Endothelial cell of umbilical vein (primary cell): ENCODE data around the gene ITPR2. TPM values are rescaled to one million over a fixed set of nuclear protein-coding genes. Genes with fewer than 3 reads are reported as not detected.

Source experiments
- BruUV-seq: library from RNA; stranded (reverse); fragments of 400-500 nt; replicated peaks from 2 replicates; lab custom pipeline; 2021; lab: Mats Ljungman, UMichigan
- CTCF ChIA-PET: fragments of 300-600, 350-600 bp; sonication (Branson Sonifier 250); formaldehyde crosslinking; loops from one replicate; lab custom pipeline; 2021; ENCODE audit warnings: antibody characterized with exemption, inconsistent platforms; lab: Charles Lee
- POLR2A ChIA-PET: fragments of 300-600, 350-600 bp; sonication (Branson Sonifier 250); formaldehyde crosslinking; loops from one replicate; lab custom pipeline; 2021; ENCODE audit warnings: antibody characterized with exemption, inconsistent platforms; lab: Charles Lee
- DNase-seq: peaks from one replicate; pipeline ENCODE4 v3.0.0-alpha.2; 2011; ENCODE audit warnings: low read depth, low spot score
- FAIRE-seq: peaks from 2 replicates; lab custom pipeline; 2011; peaks lifted over from hg19 to GRCh38; lab: Jason Lieb, UNC
- H2AFZ ChIP-seq: 2 replicates; pipeline ENCODE4 v1.6.0; 2012; ENCODE audit warnings: low read depth, low read length, control low read depth, inconsistent platforms
- H3K27ac ChIP-seq: 2 replicates; pipeline ENCODE4 v1.5.1; 2011; ENCODE audit warnings: low read depth, mild to moderate bottlenecking, control low read depth, low read length, moderate library complexity; ENCODE audit not compliant: insufficient read depth
- H3K27me3 ChIP-seq, 2 experiments: 2 replicates each; pipeline versions ENCODE4 v1.6.0 to v1.6.1; 2011; ENCODE audit warnings: low read length in 2 of 2, mixed read lengths in 1 of 2; ENCODE audit not compliant: control insufficient read depth in 2 of 2, insufficient read depth in 2 of 2
- H3K36me3 ChIP-seq, 2 experiments: 2 replicates in 1 of 2; 3 replicates in 1 of 2; pipeline ENCODE4 v1.5.1; 2011; ENCODE audit warnings: low read length in 2 of 2, mild to moderate bottlenecking in 1 of 2, moderate library complexity in 1 of 2; ENCODE audit not compliant: control insufficient read depth in 2 of 2, insufficient read depth in 2 of 2; ENCODE audit errors: extremely low read depth in 1 of 2
- H3K4me1 ChIP-seq: 3 replicates; pipeline ENCODE4 v1.5.1; 2011; ENCODE audit warnings: mild to moderate bottlenecking, low read length; ENCODE audit not compliant: control insufficient read depth, insufficient read depth; ENCODE audit errors: extremely low read depth
- H3K4me2 ChIP-seq: 2 replicates; pipeline ENCODE4 v1.6.1; 2011; ENCODE audit warnings: low read length, control low read depth, mixed read lengths; ENCODE audit not compliant: insufficient read depth
- H3K4me3 ChIP-seq, 3 experiments: fragments of 200-600 bp in 1 of 3; sonication (generic), shearing (Covaris generic) in 1 of 3; replicated peaks in 1 of 3; 2 replicates each; pipeline ENCODE4 v1.5.1; 2011 to 2016; ENCODE audit warnings: control low read depth in 3 of 3, low read length in 3 of 3, mild to moderate bottlenecking in 2 of 3, inconsistent platforms in 1 of 3, low read depth in 1 of 3, moderate library complexity in 1 of 3; ENCODE audit not compliant: insufficient read depth in 1 of 3
- H3K79me2 ChIP-seq: 2 replicates; pipeline ENCODE4 v1.6.0; 2012; ENCODE audit warnings: low read length, inconsistent platforms; ENCODE audit not compliant: control insufficient read depth, insufficient read depth
- H3K9ac ChIP-seq: replicated peaks from 2 replicates; pipeline ENCODE3; 2011; ENCODE audit warnings: low read length, control low read depth; ENCODE audit not compliant: insufficient read depth; ENCODE audit errors: extremely low read depth
- H3K9me1 ChIP-seq: replicated peaks from 3 replicates; pipeline ENCODE4 v1.6.0; 2011; ENCODE audit warnings: mild to moderate bottlenecking, low read length; ENCODE audit not compliant: control insufficient read depth, insufficient read depth; ENCODE audit errors: extremely low read depth
- H3K9me3 ChIP-seq: replicated peaks from 2 replicates; pipeline ENCODE4 v1.5.1; 2012; ENCODE audit warnings: low read length, inconsistent platforms; ENCODE audit not compliant: control insufficient read depth, insufficient read depth
- H4K20me1 ChIP-seq: replicated peaks from 2 replicates; pipeline ENCODE3; 2011; ENCODE audit warnings: mild to moderate bottlenecking, low read length; ENCODE audit not compliant: control insufficient read depth, insufficient read depth; ENCODE audit errors: extremely low read depth
- EZH2 ChIP-seq: IDR thresholded peaks from 2 replicates; pipeline ENCODE4 v1.6.1; 2012; ENCODE audit warnings: borderline replicate concordance, low read depth, mild to moderate bottlenecking, moderate library complexity, low read length, inconsistent platforms; ENCODE audit not compliant: severe bottlenecking
- FOS ChIP-seq: IDR thresholded peaks from 2 replicates; pipeline ENCODE4 v1.6.1; 2011; ENCODE audit warnings: mild to moderate bottlenecking, low read length, moderate library complexity, borderline replicate concordance; ENCODE audit not compliant: insufficient read depth
- GATA2 ChIP-seq: IDR thresholded peaks from 2 replicates; pipeline ENCODE4 v1.7.0; 2011; ENCODE audit warnings: low read depth, mild to moderate bottlenecking, moderate library complexity, mixed read lengths, low read length; ENCODE audit not compliant: insufficient read length, insufficient read depth
- JUN ChIP-seq: IDR thresholded peaks from 2 replicates; pipeline ENCODE4 v1.6.1; 2011; ENCODE audit warnings: borderline replicate concordance, low read depth; ENCODE audit not compliant: insufficient read length, insufficient read depth
- MYC ChIP-seq: IDR thresholded peaks from one replicate; pipeline ENCODE4 v1.6.1; 2011; ENCODE audit warnings: mild to moderate bottlenecking, low read depth, low read length
- POLR2A ChIP-seq: IDR thresholded peaks from 2 replicates; pipeline ENCODE4 v1.6.1; 2012; ENCODE audit warnings: low read depth, mild to moderate bottlenecking, control low read depth, low read length
- POLR2AphosphoS5 ChIP-seq: IDR thresholded peaks from 2 replicates; pipeline ENCODE4 v1.6.1; 2012; ENCODE audit warnings: low read depth, mild to moderate bottlenecking, control low read depth, low read length, moderate library complexity; ENCODE audit not compliant: insufficient read depth
- dilution Hi-C: fragments of 300-500 bp; cut with MboI; formaldehyde crosslinking; loops from one replicate; pipeline ENCODE4 v1.15.0; 2019; ENCODE audit warnings: low sequenced_read_pairs; ENCODE audit not compliant: extremely low pct_ligation_motif_present
- intact Hi-C: fragments of 100-400 bp; cut with micrococcal nuclease; formaldehyde crosslinking; loops from one replicate; pipeline ENCODE4 v1.10.0; 2022
- polyA plus RNA-seq, 4 experiments: library from polyadenylated mRNA; depleted of rRNA in 3 of 4; stranded (reverse) in 3 of 4; unstranded in 1 of 4; fragments of >200 nt; gene quantifications; 2 replicates each; pipeline versions ENCODE4 v1.2.1 to v1.2.3, GENCODE V29; 2011 to 2012; ENCODE audit warnings: missing spikeins in 1 of 4
- total RNA-seq: library from RNA; stranded (reverse); gene quantifications from 2 replicates; pipeline ENCODE4 v1.2.3, GENCODE V29; 2021
- TF ChIP-seq, protein P1 (sequence below): IDR thresholded peaks from 2 replicates; pipeline ENCODE4 v1.6.1; 2011; ENCODE audit not compliant: insufficient read depth, insufficient read length
- TF ChIP-seq, protein P2 (sequence below), 2 donors: IDR thresholded peaks; 1 replicate in 1 of 2; 2 replicates in 1 of 2; pipeline ENCODE4 v1.5.1; 2011; ENCODE audit warnings: low read length in 2 of 2, mild to moderate bottlenecking in 2 of 2, moderate library complexity in 2 of 2, control low read depth in 1 of 2, inconsistent platforms in 1 of 2, low read depth in 1 of 2; ENCODE audit not compliant: insufficient read depth in 1 of 2; ENCODE audit errors: extremely low read depth in 1 of 2

ITPR2 gene
- total and polyA plus RNA-seq, 2 donors (not counting 3 experiments of a cell fraction or from before 2014, with no cell fraction given): 16.2 to 86.8 TPM

DNA sequence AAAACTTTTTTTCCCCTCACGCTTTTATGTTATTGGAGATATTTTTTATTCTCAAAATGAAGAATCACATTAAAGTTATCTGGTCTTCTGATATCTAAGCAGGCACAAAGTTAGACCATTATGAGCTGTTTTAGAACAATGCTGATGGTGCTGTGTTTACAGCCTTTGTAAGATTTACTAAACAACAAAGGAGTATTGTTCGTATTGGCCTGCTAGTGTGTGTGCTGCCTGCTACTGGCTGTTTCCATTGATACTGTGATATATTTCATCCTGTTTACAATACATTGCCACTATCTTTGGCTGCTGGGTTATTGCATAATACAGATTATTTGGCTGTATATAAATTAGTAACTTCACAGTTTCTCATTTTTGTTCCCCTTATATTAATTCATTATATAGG, 220.8 kb downstream of the ITPR2 start:
- POLR2A ChIA-PET: no interaction called here
- BruUV-seq: no TSS peak
- no peak for TF ChIP-seq JUN
- TF ChIP-seq POLR2AphosphoS5: no peak
- no peak for TF ChIP-seq POLR2A
- no peak for TF ChIP-seq EZH2
- TF ChIP-seq, protein P1, sequence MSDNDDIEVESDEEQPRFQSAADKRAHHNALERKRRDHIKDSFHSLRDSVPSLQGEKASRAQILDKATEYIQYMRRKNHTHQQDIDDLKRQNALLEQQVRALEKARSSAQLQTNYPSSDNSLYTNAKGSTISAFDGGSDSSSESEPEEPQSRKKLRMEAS: no peak
- no peak for TF ChIP-seq GATA2
- no peak for TF ChIP-seq FOS
- no peak for TF ChIP-seq MYC
- TF ChIP-seq, protein P2, sequence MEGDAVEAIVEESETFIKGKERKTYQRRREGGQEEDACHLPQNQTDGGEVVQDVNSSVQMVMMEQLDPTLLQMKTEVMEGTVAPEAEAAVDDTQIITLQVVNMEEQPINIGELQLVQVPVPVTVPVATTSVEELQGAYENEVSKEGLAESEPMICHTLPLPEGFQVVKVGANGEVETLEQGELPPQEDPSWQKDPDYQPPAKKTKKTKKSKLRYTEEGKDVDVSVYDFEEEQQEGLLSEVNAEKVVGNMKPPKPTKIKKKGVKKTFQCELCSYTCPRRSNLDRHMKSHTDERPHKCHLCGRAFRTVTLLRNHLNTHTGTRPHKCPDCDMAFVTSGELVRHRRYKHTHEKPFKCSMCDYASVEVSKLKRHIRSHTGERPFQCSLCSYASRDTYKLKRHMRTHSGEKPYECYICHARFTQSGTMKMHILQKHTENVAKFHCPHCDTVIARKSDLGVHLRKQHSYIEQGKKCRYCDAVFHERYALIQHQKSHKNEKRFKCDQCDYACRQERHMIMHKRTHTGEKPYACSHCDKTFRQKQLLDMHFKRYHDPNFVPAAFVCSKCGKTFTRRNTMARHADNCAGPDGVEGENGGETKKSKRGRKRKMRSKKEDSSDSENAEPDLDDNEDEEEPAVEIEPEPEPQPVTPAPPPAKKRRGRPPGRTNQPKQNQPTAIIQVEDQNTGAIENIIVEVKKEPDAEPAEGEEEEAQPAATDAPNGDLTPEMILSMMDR (IDR thresholded peaks at IDR 0.05; ENCODE audit: extremely low read depth in 1 of 2, insufficient read depth in 1 of 2, low read depth in 1 of 2, low read length in 2 of 2): no peak
- dilution Hi-C loops (no loop called here), intact Hi-C loops (loop anchor here (10.0 kb wide), 1 partner anchor 177 kb away; no protein-coding TSS in a partner anchor)
- Histone ChIP-seq H3K36me3 (peaks cover 0 to 4% of the 10 kb centered on the region in 2 experiments), H3K4me2 (no peak overlapping the region), H3K27ac (no peak overlapping the region), H4K20me1 (no peaks in the 10 kb centered on the region), H3K79me2 (no peaks in the 10 kb centered on the region), H3K4me1 (no peaks in the 10 kb centered on the region), H2AFZ (no peak overlapping the region), H3K9me1 (no peaks in the 10 kb centered on the region), H3K27me3 (no peaks in the 10 kb centered on the region), H3K4me3 (no peak overlapping the region), H3K9ac (no peak overlapping the region), H3K9me3 (no peaks in the 10 kb centered on the region)
- CTCF ChIA-PET: interaction anchor here (1.4 to 2.9 kb wide), 2 partner anchors 14 to 493 kb away, joined by 5 to 48 read pairs; no protein-coding TSS in a partner anchor
- DNase-seq (no peak), FAIRE-seq (no peak)
